SK-N-SH (cell line): ENCODE measurements around the gene KIRREL1. TPM values are rescaled to one million over a fixed set of nuclear protein-coding genes. Genes with fewer than 3 reads are reported as not detected.

Experiments
- CTCF ChIA-PET: fragments of 300-600, 350-600 bp; formaldehyde crosslinking; extraction: SDS; loops from one replicate; lab custom pipeline; 2021; lab: Yijun Ruan, JAX
- POLR2A ChIA-PET: fragments of 350-600 bp; sonication (Branson Sonifier 250); formaldehyde crosslinking; extraction: SDS; loops from one replicate; lab custom pipeline; 2020; ENCODE audit warnings: antibody characterized with exemption, inconsistent platforms; lab: Yijun Ruan, JAX
- DNase-seq: peaks from one replicate; pipeline ENCODE4 v3.0.0; 2012
- H2AFZ ChIP-seq: fragments of 200-600 bp; sonication (generic); 2 replicates; pipeline ENCODE4 v1.8.1; 2016; ENCODE audit warnings: antibody characterized with exemption, mild to moderate bottlenecking, low read depth
- H3F3A ChIP-seq: fragments of 200-600 bp; sonication (generic); replicated peaks from 2 replicates; pipeline ENCODE3; 2016; ENCODE audit warnings: antibody characterized with exemption, mild to moderate bottlenecking; ENCODE audit not compliant: insufficient read depth
- H3K27ac ChIP-seq, 2 experiments: fragments of 200-500 bp in 1 of 2; fragments of 200-600 bp in 1 of 2; sonication (Bioruptor generic) in 1 of 2; sonication (generic), shearing (Covaris generic) in 1 of 2; 2 replicates each; pipeline versions ENCODE4 v1.5.1 to v1.6.1; 2014 to 2016; ENCODE audit warnings: low read depth in 2 of 2, inconsistent platforms in 1 of 2, low read length in 1 of 2, mild to moderate bottlenecking in 1 of 2, mixed read lengths in 1 of 2
- H3K27me3 ChIP-seq: fragments of 200-600 bp; sonication (generic), shearing (Covaris generic); 2 replicates; pipeline ENCODE4 v1.6.1; 2016; ENCODE audit warnings: mixed run types; ENCODE audit not compliant: insufficient read depth
- H3K36me3 ChIP-seq, 2 experiments: fragments of 200-500 bp in 1 of 2; fragments of 200-600 bp in 1 of 2; sonication (Bioruptor generic) in 1 of 2; sonication (generic) in 1 of 2; replicated peaks in 1 of 2; 2 replicates each; pipeline versions ENCODE3 to v1.5.1; 2014 to 2016; ENCODE audit warnings: low read length in 1 of 2, mild to moderate bottlenecking in 1 of 2; ENCODE audit not compliant: insufficient read depth in 2 of 2, control insufficient read depth in 1 of 2
- H3K4me1 ChIP-seq, 2 experiments: fragments of 200-500 bp in 1 of 2; fragments of 200-600 bp in 1 of 2; sonication (Bioruptor generic) in 1 of 2; sonication (generic), shearing (Covaris generic) in 1 of 2; 2 replicates each; pipeline versions ENCODE4 v1.5.1 to v1.6.1; 2014 to 2016; ENCODE audit warnings: low read depth in 1 of 2, low read length in 1 of 2, mixed run types in 1 of 2; ENCODE audit not compliant: insufficient read depth in 2 of 2, control insufficient read depth in 1 of 2
- H3K4me2 ChIP-seq: fragments of 200-600 bp; sonication (generic), shearing (Covaris generic); 2 replicates; pipeline ENCODE4 v1.6.1; 2017; ENCODE audit warnings: mixed run types
- H3K4me3 ChIP-seq, 2 experiments: fragments of 200-500 bp in 1 of 2; fragments of 200-600 bp in 1 of 2; sonication (Bioruptor generic) in 1 of 2; sonication (generic), shearing (Covaris generic) in 1 of 2; 2 replicates each; pipeline versions ENCODE4 v1.5.1 to v1.8.1; 2014 to 2016; ENCODE audit warnings: low read depth in 2 of 2, inconsistent platforms in 1 of 2, low read length in 1 of 2, mild to moderate bottlenecking in 1 of 2, mixed read lengths in 1 of 2, moderate library complexity in 1 of 2
- H3K79me2 ChIP-seq: fragments of 200-600 bp; sonication (generic); 2 replicates; pipeline ENCODE4 v1.8.1; 2017; ENCODE audit warnings: mild to moderate bottlenecking; ENCODE audit not compliant: insufficient read depth
- H3K9ac ChIP-seq: fragments of 200-600 bp; sonication (generic); 2 replicates; pipeline ENCODE4 v1.6.1; 2017; ENCODE audit warnings: mixed run types
- H3K9me2 ChIP-seq: fragments of 200-600 bp; sonication (generic); 2 replicates; pipeline ENCODE4 v1.6.1; 2017; ENCODE audit warnings: mixed run types
- H3K9me3 ChIP-seq: fragments of 200-600 bp; sonication (generic); 2 replicates; pipeline ENCODE4 v1.6.1; 2017; ENCODE audit warnings: mixed run types, mild to moderate bottlenecking, moderate library complexity
- H4K20me1 ChIP-seq: fragments of 200-600 bp; sonication (generic); 2 replicates; pipeline ENCODE4 v1.6.1; 2017; ENCODE audit warnings: mild to moderate bottlenecking, mixed run types; ENCODE audit not compliant: insufficient read depth
- EP300 ChIP-seq, 2 experiments: IDR thresholded peaks; 2 replicates each; pipeline versions ENCODE4 v1.4.0 to v1.6.1; 2012; ENCODE audit warnings: borderline replicate concordance in 1 of 2, low read depth in 1 of 2, low read length in 1 of 2
- EZH2phosphoT487 ChIP-seq: fragments of 200-600 bp; sonication (generic); IDR thresholded peaks from 2 replicates; pipeline ENCODE4 v1.6.1; 2017; ENCODE audit warnings: low read depth, mixed run types, mild to moderate bottlenecking, antibody characterized with exemption, moderate library complexity, borderline replicate concordance
- FOXJ3 ChIP-seq: sonication (generic); formaldehyde crosslinking; IDR thresholded peaks from 2 replicates; pipeline ENCODE4 v1.5.1; 2020; ENCODE audit warnings: mild to moderate bottlenecking, missing genetic modification reagents
- FOXM1 ChIP-seq: IDR thresholded peaks from 2 replicates; pipeline ENCODE4 v1.4.0; 2012; ENCODE audit warnings: low read depth, mild to moderate bottlenecking
- MXI1 ChIP-seq: IDR thresholded peaks from 2 replicates; pipeline ENCODE4 v1.6.1; 2012; ENCODE audit warnings: mild to moderate bottlenecking, low read depth, low read length, improper control_type of control experiment
- POLR2AphosphoS5 ChIP-seq: IDR thresholded peaks from 2 replicates; pipeline ENCODE4 v1.6.1; 2012; ENCODE audit warnings: low read depth, low read length
- RAD21 ChIP-seq: IDR thresholded peaks from 2 replicates; pipeline ENCODE4 v1.6.1; 2012; ENCODE audit warnings: mild to moderate bottlenecking, low read length
- RCOR1 ChIP-seq: fragments of 150-350 bp; IDR thresholded peaks from 2 replicates; pipeline ENCODE4 v1.6.1; 2017; ENCODE audit warnings: antibody characterized with exemption, low read length
- SIN3A ChIP-seq: IDR thresholded peaks from 2 replicates; pipeline ENCODE4 v1.6.1; 2012; ENCODE audit warnings: low read depth, mild to moderate bottlenecking, low read length, moderate library complexity, borderline replicate concordance
- TEAD4 ChIP-seq: IDR thresholded peaks from 2 replicates; pipeline ENCODE4 v1.4.0; 2012; ENCODE audit warnings: mild to moderate bottlenecking, borderline replicate concordance; ENCODE audit not compliant: insufficient read depth
- WGBS: methylation state at CpG from one replicate; pipeline ENCODE4 v1.1.6; 2017; ENCODE audit warnings: low lambda C conversion rate; 5-methylcytosine and 5-hydroxymethylcytosine counted together
- polyA plus RNA-seq, 3 experiments: library from polyadenylated mRNA; depleted of rRNA; stranded (reverse); fragments of >200 nt; gene quantifications; 2 replicates each; pipeline ENCODE4 v1.2.3, GENCODE V29; 2012
- TF ChIP-seq, protein P1 (sequence below): IDR thresholded peaks from 2 replicates; pipeline ENCODE4 v1.6.1; 2012; ENCODE audit warnings: mild to moderate bottlenecking, low read depth, low read length, moderate library complexity
- TF ChIP-seq, protein P2 (sequence below): fragments of 150-350 bp; IDR thresholded peaks from 2 replicates; pipeline ENCODE4 v1.6.1; 2017; ENCODE audit warnings: antibody characterized with exemption, low read length, low read depth, borderline replicate concordance
- TF ChIP-seq, protein P3 (sequence below): IDR thresholded peaks from 2 replicates; pipeline ENCODE4; 2012
- TF ChIP-seq, protein P4 (sequence below): IDR thresholded peaks from 2 replicates; pipeline ENCODE4 v1.4.0; 2012; ENCODE audit warnings: low read depth, borderline replicate concordance
- TF ChIP-seq, protein P5 (sequence below): IDR thresholded peaks from 2 replicates; pipeline ENCODE4 v1.4.0; 2012; ENCODE audit warnings: low read depth, borderline replicate concordance

KIRREL1 gene
- polyA plus RNA-seq, 1 of the 3 experiments (the other 2 are of a cell fraction) = 47.8 TPM

DNA sequence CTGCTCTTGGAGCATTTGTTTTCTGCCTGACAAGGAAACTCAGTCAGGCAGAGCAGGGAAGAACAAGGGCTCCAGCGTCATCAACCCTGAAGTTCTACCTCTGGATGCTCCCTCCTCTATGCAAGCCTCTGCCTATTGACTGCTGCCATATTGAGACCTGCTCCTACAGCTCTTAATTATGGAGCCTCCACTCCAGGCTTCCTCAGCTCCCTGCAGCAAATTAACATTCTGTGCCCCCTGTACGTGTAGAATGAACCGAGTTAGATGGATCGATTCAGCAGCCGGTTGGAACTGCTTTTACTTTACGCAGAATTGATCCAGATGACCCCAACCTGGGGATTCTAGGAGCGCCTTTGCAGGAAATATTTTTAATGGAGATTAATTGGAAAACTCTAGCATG lies 68.7 kb downstream of the KIRREL1 start:
- peaks cover 98% of the 10 kb centered on the region for H3K79me2 ChIP-seq
- peaks cover 16 to 30% of the 10 kb centered on the region in 2 experiments for H3K36me3 ChIP-seq
- DNase-seq = no peak
- no peak overlapping the region for H3K9ac ChIP-seq
- no peaks in the 10 kb centered on the region for H3K27me3 ChIP-seq
- no peaks in the 10 kb centered on the region for H3K9me2 ChIP-seq
- POLR2A ChIA-PET = no interaction called here
- H3K4me1 ChIP-seq = peaks cover 0 to 6% of the 10 kb centered on the region in 2 experiments; a peak in 1 of 4 replicates
- TF ChIP-seq POLR2AphosphoS5 = no peak
- TF ChIP-seq, protein P1, sequence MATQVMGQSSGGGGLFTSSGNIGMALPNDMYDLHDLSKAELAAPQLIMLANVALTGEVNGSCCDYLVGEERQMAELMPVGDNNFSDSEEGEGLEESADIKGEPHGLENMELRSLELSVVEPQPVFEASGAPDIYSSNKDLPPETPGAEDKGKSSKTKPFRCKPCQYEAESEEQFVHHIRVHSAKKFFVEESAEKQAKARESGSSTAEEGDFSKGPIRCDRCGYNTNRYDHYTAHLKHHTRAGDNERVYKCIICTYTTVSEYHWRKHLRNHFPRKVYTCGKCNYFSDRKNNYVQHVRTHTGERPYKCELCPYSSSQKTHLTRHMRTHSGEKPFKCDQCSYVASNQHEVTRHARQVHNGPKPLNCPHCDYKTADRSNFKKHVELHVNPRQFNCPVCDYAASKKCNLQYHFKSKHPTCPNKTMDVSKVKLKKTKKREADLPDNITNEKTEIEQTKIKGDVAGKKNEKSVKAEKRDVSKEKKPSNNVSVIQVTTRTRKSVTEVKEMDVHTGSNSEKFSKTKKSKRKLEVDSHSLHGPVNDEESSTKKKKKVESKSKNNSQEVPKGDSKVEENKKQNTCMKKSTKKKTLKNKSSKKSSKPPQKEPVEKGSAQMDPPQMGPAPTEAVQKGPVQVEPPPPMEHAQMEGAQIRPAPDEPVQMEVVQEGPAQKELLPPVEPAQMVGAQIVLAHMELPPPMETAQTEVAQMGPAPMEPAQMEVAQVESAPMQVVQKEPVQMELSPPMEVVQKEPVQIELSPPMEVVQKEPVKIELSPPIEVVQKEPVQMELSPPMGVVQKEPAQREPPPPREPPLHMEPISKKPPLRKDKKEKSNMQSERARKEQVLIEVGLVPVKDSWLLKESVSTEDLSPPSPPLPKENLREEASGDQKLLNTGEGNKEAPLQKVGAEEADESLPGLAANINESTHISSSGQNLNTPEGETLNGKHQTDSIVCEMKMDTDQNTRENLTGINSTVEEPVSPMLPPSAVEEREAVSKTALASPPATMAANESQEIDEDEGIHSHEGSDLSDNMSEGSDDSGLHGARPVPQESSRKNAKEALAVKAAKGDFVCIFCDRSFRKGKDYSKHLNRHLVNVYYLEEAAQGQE = no peak
- no peak for TF ChIP-seq RAD21
- TF ChIP-seq, protein P2, sequence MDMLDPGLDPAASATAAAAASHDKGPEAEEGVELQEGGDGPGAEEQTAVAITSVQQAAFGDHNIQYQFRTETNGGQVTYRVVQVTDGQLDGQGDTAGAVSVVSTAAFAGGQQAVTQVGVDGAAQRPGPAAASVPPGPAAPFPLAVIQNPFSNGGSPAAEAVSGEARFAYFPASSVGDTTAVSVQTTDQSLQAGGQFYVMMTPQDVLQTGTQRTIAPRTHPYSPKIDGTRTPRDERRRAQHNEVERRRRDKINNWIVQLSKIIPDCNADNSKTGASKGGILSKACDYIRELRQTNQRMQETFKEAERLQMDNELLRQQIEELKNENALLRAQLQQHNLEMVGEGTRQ = no peak
- TF ChIP-seq EZH2phosphoT487 = no peak
- TF ChIP-seq FOXM1 = no peak
- TF ChIP-seq MXI1 = no peak
- TF ChIP-seq, protein P3, sequence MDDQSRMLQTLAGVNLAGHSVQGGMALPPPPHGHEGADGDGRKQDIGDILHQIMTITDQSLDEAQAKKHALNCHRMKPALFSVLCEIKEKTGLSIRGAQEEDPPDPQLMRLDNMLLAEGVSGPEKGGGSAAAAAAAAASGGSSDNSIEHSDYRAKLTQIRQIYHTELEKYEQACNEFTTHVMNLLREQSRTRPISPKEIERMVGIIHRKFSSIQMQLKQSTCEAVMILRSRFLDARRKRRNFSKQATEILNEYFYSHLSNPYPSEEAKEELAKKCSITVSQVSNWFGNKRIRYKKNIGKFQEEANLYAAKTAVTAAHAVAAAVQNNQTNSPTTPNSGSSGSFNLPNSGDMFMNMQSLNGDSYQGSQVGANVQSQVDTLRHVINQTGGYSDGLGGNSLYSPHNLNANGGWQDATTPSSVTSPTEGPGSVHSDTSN = no peak
- TF ChIP-seq TEAD4 = no peak
- TF ChIP-seq FOXJ3 (CRISPR knock-in tag) = no peak
- TF ChIP-seq RCOR1 = no peak
- TF ChIP-seq SIN3A = no peak
- TF ChIP-seq EP300 (IDR thresholded peaks at IDR 0.05; ENCODE audit: borderline replicate concordance in 1 of 2, low read depth in 1 of 2, low read length in 1 of 2) = no peak
- TF ChIP-seq, protein P4, sequence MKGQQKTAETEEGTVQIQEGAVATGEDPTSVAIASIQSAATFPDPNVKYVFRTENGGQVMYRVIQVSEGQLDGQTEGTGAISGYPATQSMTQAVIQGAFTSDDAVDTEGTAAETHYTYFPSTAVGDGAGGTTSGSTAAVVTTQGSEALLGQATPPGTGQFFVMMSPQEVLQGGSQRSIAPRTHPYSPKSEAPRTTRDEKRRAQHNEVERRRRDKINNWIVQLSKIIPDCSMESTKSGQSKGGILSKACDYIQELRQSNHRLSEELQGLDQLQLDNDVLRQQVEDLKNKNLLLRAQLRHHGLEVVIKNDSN = no peak
- TF ChIP-seq, protein P5, sequence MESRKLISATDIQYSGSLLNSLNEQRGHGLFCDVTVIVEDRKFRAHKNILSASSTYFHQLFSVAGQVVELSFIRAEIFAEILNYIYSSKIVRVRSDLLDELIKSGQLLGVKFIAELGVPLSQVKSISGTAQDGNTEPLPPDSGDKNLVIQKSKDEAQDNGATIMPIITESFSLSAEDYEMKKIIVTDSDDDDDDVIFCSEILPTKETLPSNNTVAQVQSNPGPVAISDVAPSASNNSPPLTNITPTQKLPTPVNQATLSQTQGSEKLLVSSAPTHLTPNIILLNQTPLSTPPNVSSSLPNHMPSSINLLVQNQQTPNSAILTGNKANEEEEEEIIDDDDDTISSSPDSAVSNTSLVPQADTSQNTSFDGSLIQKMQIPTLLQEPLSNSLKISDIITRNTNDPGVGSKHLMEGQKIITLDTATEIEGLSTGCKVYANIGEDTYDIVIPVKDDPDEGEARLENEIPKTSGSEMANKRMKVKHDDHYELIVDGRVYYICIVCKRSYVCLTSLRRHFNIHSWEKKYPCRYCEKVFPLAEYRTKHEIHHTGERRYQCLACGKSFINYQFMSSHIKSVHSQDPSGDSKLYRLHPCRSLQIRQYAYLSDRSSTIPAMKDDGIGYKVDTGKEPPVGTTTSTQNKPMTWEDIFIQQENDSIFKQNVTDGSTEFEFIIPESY = no peak
- CTCF ChIA-PET = interaction anchor here (1.4 kb wide), 1 partner anchor 70 kb away, joined by 3 read pairs; no protein-coding TSS in a partner anchor
- no peak overlapping the region for H3K4me3 ChIP-seq
- no peak overlapping the region for H3K27ac ChIP-seq
- no peak overlapping the region for H3K4me2 ChIP-seq
- 79% methylated on average over 6 of the region's 7 CpGs for WGBS
- H3K9me3 ChIP-seq = no peaks in the 10 kb centered on the region
- H4K20me1 ChIP-seq = peaks cover 100% of the 10 kb centered on the region
- H3F3A ChIP-seq = no peaks in the 10 kb centered on the region
- H2AFZ ChIP-seq = no peak overlapping the region
